HCT116 (cell line): ENCODE data around the gene TMTC2. TPM values are rescaled to one million over a fixed set of nuclear protein-coding genes. Genes with fewer than 3 reads are reported as not detected.

Experiments
- ATAC-seq: fragments of 200-7000 bp; cut with Tn5 transposase; 2 replicates; pipeline ENCODE4 v1.9.1; 2020; ENCODE audit warnings: mild to moderate bottlenecking, moderate library complexity
- Bru-seq: library from RNA; stranded (reverse); fragments of 400-500 nt; gene quantifications from one replicate; lab custom pipeline; 2021; lab: Mats Ljungman, UMichigan
- BruChase-seq, 2 experiments: library from RNA; stranded (reverse); fragments of 400-500 nt; gene quantifications; one replicate each; lab custom pipeline; 2021; lab: Mats Ljungman, UMichigan
- BruUV-seq: library from RNA; stranded (reverse); fragments of 400-500 nt; replicated peaks from 2 replicates; lab custom pipeline; 2021; lab: Mats Ljungman, UMichigan
- CTCF ChIA-PET: fragments of 300-600 bp; sonication (Branson Sonifier 250); formaldehyde crosslinking; loops from one replicate; lab custom pipeline; 2021; ENCODE audit warnings: antibody characterized with exemption; lab: Charles Lee
- POLR2A ChIA-PET: fragments of 300-600, 350-600 bp; sonication (Branson Sonifier 250); formaldehyde crosslinking; loops from one replicate; lab custom pipeline; 2021; ENCODE audit warnings: antibody characterized with exemption; lab: Charles Lee
- RAD21 ChIA-PET, 2 experiments: fragments of 300-600 bp; sonication (Branson Sonifier 250); formaldehyde crosslinking; loops; one replicate each; lab custom pipeline; 2023; ENCODE audit warnings: low total read pairs in 2 of 2; ENCODE audit not compliant: uncharacterized antibody in 2 of 2, unreplicated experiment in 2 of 2, low non-redundant PET in 1 of 2; lab: Charles Lee
- DNase-seq: peaks from one replicate; pipeline ENCODE4 v3.0.0-alpha.2; 2010; ENCODE audit warnings: low read depth, low spot score
- H2AFZ ChIP-seq: fragments of 200-600 bp; shearing (Covaris generic), sonication (generic); 2 replicates; pipeline ENCODE4 v1.6.1; 2017; ENCODE audit warnings: low read depth, mixed run types, mixed read lengths, antibody characterized with exemption, low read length; ENCODE audit not compliant: poor library complexity, severe bottlenecking
- H3K27ac ChIP-seq: 2 replicates; pipeline ENCODE4 v1.5.1; 2012; ENCODE audit warnings: low read depth, low read length
- H3K27me3 ChIP-seq: fragments of 200-600 bp; sonication (generic); 2 replicates; pipeline ENCODE4 v1.6.1; 2016; ENCODE audit warnings: mixed run types, low read length, mixed read lengths; ENCODE audit not compliant: insufficient read depth
- H3K36me3 ChIP-seq, 2 experiments: fragments of 200-500 bp in 1 of 2; fragments of 200-600 bp in 1 of 2; sonication (Bioruptor generic) in 1 of 2; sonication (generic) in 1 of 2; 2 replicates each; pipeline versions ENCODE4 v1.5.1 to v1.6.1; 2014 to 2016; ENCODE audit warnings: low read length in 2 of 2, inconsistent platforms in 1 of 2, mixed read lengths in 1 of 2, mixed run types in 1 of 2; ENCODE audit not compliant: insufficient read depth in 2 of 2, control insufficient read depth in 1 of 2
- H3K4me1 ChIP-seq, 2 experiments: fragments of 200-600 bp in 1 of 2; sonication (generic) in 1 of 2; 2 replicates each; pipeline versions ENCODE4 v1.5.1 to v1.6.1; 2012 to 2017; ENCODE audit warnings: low read length in 2 of 2, inconsistent platforms in 1 of 2, mild to moderate bottlenecking in 1 of 2, mixed read lengths in 1 of 2, mixed run types in 1 of 2, moderate library complexity in 1 of 2; ENCODE audit not compliant: insufficient read depth in 2 of 2, control insufficient read depth in 1 of 2
- H3K4me2 ChIP-seq: fragments of 200-600 bp; sonication (generic); 2 replicates; pipeline ENCODE4 v1.6.1; 2017; ENCODE audit warnings: mixed run types, low read length, mixed read lengths
- H3K4me3 ChIP-seq, 2 experiments: fragments of 200-600 bp in 1 of 2; sonication (generic) in 1 of 2; replicated peaks in 1 of 2; 2 replicates each; pipeline ENCODE4 v1.5.1; 2011 to 2016; ENCODE audit warnings: low read length in 2 of 2, control low read depth in 1 of 2, low read depth in 1 of 2, mild to moderate bottlenecking in 1 of 2, mixed read lengths in 1 of 2, mixed run types in 1 of 2
- H3K79me2 ChIP-seq: fragments of 200-600 bp; sonication (generic); 2 replicates; pipeline ENCODE4 v1.6.1; 2017; ENCODE audit warnings: mild to moderate bottlenecking, mixed run types, low read length, moderate library complexity, mixed read lengths; ENCODE audit not compliant: insufficient read depth
- H3K9ac ChIP-seq: fragments of 200-600 bp; sonication (generic); 2 replicates; pipeline ENCODE4 v1.6.1; 2016; ENCODE audit warnings: low read length, mixed read lengths
- H3K9me2 ChIP-seq: fragments of 200-600 bp; sonication (generic), shearing (Covaris generic); 2 replicates; pipeline ENCODE4 v1.6.1; 2017; ENCODE audit warnings: mixed run types, mild to moderate bottlenecking, moderate library complexity; ENCODE audit not compliant: insufficient read depth
- H3K9me3 ChIP-seq, 2 experiments: fragments of 200-500 bp in 1 of 2; fragments of 200-600 bp in 1 of 2; sonication (Bioruptor generic) in 1 of 2; sonication (generic) in 1 of 2; 2 replicates each; pipeline ENCODE4 v1.6.1; 2014 to 2017; ENCODE audit warnings: low read length in 2 of 2, mixed read lengths in 2 of 2, inconsistent platforms in 1 of 2, low read depth in 1 of 2, mild to moderate bottlenecking in 1 of 2, mixed run types in 1 of 2, moderate library complexity in 1 of 2; ENCODE audit not compliant: control insufficient read depth in 1 of 2, insufficient read depth in 1 of 2
- H4K20me1 ChIP-seq: fragments of 200-600 bp; sonication (generic), shearing (Covaris generic); 2 replicates; pipeline ENCODE4 v1.6.1; 2017; ENCODE audit warnings: mixed run types, mild to moderate bottlenecking, moderate library complexity; ENCODE audit not compliant: insufficient read depth
- POLR2A ChIP-seq: IDR thresholded peaks from 2 replicates; pipeline ENCODE4 v1.7.0; 2011; ENCODE audit warnings: borderline replicate concordance; ENCODE audit not compliant: insufficient read depth, insufficient read length; ENCODE audit errors: extremely low read depth
- POLR2AphosphoS5 ChIP-seq: IDR thresholded peaks from 2 replicates; pipeline ENCODE4 v1.6.1; 2011; ENCODE audit warnings: mild to moderate bottlenecking, low read depth, low read length, moderate library complexity
- SP1 ChIP-seq: IDR thresholded peaks from 2 replicates; pipeline ENCODE4 v1.6.1; 2012; ENCODE audit warnings: low read depth
- TCF7L2 ChIP-seq: IDR thresholded peaks from 2 replicates; pipeline ENCODE4 v1.7.0; 2011; ENCODE audit warnings: borderline replicate concordance, inconsistent platforms; ENCODE audit not compliant: insufficient read depth, insufficient read length; ENCODE audit errors: extremely low read depth
- YY1 ChIP-seq: IDR thresholded peaks from 2 replicates; pipeline ENCODE4 v1.6.1; 2011; ENCODE audit warnings: low read length, low read depth, moderate library complexity, mild to moderate bottlenecking; ENCODE audit not compliant: insufficient replicate concordance; ENCODE audit errors: extremely low read depth
- ZFX ChIP-seq: fragments of 450-650 bp; IDR thresholded peaks from 2 replicates; pipeline ENCODE4 v1.6.1; 2017
- ZNF274 ChIP-seq: fragments of 200-500 bp; sonication (Bioruptor generic); IDR thresholded peaks from 2 replicates; pipeline ENCODE4 v1.6.1; 2014; ENCODE audit warnings: mild to moderate bottlenecking, low read depth, low read length, inconsistent platforms
- intact Hi-C: fragments of 100-400 bp; cut with micrococcal nuclease; formaldehyde crosslinking; loops from 2 replicates; pipeline ENCODE4 v1.10.0; 2022
- long read RNA-seq: library from polyadenylated mRNA; unstranded; transcript quantifications from one replicate; pipeline ENCODE4 v2.0.0, GENCODE V29; 2021; ENCODE audit not compliant: unreplicated experiment
- polyA plus RNA-seq: library from polyadenylated mRNA; unstranded; fragments of >200 nt; gene quantifications from 2 replicates; pipeline ENCODE4 v1.2.1, GENCODE V29; 2012; ENCODE audit warnings: missing spikeins
- total RNA-seq: library from RNA; stranded (reverse); gene quantifications from one replicate; pipeline ENCODE4 v1.2.1, GENCODE V29; 2021; ENCODE audit not compliant: unreplicated experiment
- TF ChIP-seq, protein P1 (sequence below): IDR thresholded peaks from 2 replicates; pipeline ENCODE4 v1.6.1; 2012

TMTC2 gene
- total RNA-seq = 11.5 TPM
- 4.3 and 5.3 TPM in 2 replicates for polyA plus RNA-seq
- percentile 58 among the genes with signal in this experiment for Bru-seq, nascent RNA
- percentile 48 among the genes with signal in this experiment for BruChase-seq, experiment 1, labeled RNA remaining after a 6-hour chase
- percentile 54 among the genes with signal in this experiment for BruChase-seq, experiment 2, labeled RNA remaining after a 2-hour chase
- long read RNA-seq, partial matches to known transcripts = 1 of 4 reads
- long read RNA-seq, other reads (novel, unspliced or antisense) = 3 of 4 reads

DNA sequence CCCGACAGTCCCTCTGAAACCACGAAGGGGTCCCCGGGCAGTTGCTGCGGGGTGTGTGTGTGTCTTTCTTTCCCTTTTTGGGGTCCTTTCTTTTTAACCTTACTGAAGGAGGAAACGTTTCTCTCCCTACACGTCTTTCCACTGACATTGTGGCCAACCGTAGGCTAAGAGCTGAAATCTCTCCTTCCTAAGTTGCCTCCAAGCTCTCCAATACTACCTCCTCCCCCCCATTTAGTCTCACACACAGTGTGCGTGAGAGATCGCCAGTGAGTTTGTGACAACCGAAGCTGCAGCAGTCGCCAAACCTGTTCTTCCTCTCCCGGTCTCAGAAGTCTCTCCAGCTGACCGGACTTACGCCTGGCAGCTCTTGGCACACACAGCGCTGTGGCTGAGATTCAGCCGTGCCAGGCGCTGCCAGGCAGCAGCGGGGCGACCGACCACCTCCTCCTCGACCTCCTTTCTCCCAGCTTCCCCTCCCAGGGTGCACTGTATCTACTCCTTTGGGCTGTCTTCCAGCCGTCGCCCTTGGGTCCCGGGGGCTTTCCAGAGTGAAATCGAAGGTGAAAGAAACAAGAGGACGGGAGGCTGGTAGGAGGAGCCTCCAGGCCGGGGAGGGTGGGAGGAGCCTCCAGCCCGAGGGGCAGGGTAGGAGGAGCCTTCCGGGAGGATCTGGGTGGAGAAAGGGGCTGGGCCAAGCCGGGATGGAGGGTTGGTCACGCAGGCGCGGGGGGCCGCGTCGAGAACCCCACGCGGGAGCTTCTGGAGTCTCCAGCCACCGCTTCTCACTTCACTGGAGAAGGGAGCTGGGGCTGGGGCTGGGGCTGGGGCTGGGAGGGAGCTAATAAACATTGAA lies at the start of gene TMTC2:
Gene TMTC2 (plus strand): TSS at position 739 of the 853 bp plus-strand sequence.
- intact Hi-C loops = loop anchor here (1.0 to 10.0 kb wide), 8 partner anchors 54 to 1816 kb away; partner anchors contain the start of genes CCDC59 and METTL25
- Histone ChIP-seq H3K79me2 (no peaks in the 10 kb centered on the region), H3K9ac (peak within 1 kb of the TSS; percentile 55), H3K27me3 (no peaks in the 10 kb centered on the region), H3K36me3 (no peaks in the 10 kb centered on the region), H3K9me2 (no peaks in the 10 kb centered on the region), H4K20me1 (no peaks in the 10 kb centered on the region), H3K9me3 (no peaks in the 10 kb centered on the region), H3K4me2 (peak within 1 kb of the TSS; percentile 88), H3K4me1 (peaks cover 4 to 18% of the 10 kb centered on the region in 2 experiments; a peak in 3 of 4 replicates), H3K27ac (peak within 1 kb of the TSS; percentile 80), H2AFZ (peak within 1 kb of the TSS; percentile 81), H3K4me3 (peak within 1 kb of the TSS; percentile 68 to 69)
- DNase-seq (peak; percentile 76), ATAC-seq (peak; percentile 93)
- POLR2A ChIA-PET = interaction anchor here (0.8 to 1.9 kb wide), 5 partner anchors 8 to 51 kb away, joined by 3 to 12 read pairs (median 4); no protein-coding TSS in a partner anchor
- CTCF ChIA-PET = interaction anchor here (0.8 to 2.9 kb wide), 24 partner anchors 10 to 1822 kb away, joined by 3 to 23 read pairs (median 4); partner anchors contain the start of genes CCDC59 and METTL25
- RAD21 ChIA-PET = interaction anchor here (0.7 to 1.6 kb wide), 8 partner anchors 54 to 1822 kb away, joined by 3 to 4 read pairs (median 3); no protein-coding TSS in a partner anchor
- peak; percentile 27 for TF ChIP-seq YY1
- no peak for TF ChIP-seq ZNF274
- TF ChIP-seq ZFX = no peak
- TF ChIP-seq, protein P1, sequence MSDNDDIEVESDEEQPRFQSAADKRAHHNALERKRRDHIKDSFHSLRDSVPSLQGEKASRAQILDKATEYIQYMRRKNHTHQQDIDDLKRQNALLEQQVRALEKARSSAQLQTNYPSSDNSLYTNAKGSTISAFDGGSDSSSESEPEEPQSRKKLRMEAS = peak; percentile 43; the same call in 1 of the 2 replicates
- peak; percentile 73 for TF ChIP-seq SP1
- TF ChIP-seq POLR2AphosphoS5 = peak; percentile 77
- no peak for TF ChIP-seq TCF7L2
- TF ChIP-seq POLR2A = peak; percentile 52
- no TSS peak for BruUV-seq
